GM20000 (cell line): ENCODE data around the gene SNX24.
A peak's percentile ranks its signal among the peaks of the same experiment; 100 is the strongest.

Experiments used
- DNase-seq: peaks from one replicate; pipeline ENCODE4 v3.0.0; 2012; ENCODE audit warnings: low spot score
- TF ChIP-seq, protein P1 (sequence below): IDR thresholded peaks from 2 replicates; pipeline ENCODE4 v1.5.1; 2012; ENCODE audit warnings: mild to moderate bottlenecking, control low read depth; ENCODE audit errors: extremely low read depth, missing control alignments

The SNX24 gene

DNA sequence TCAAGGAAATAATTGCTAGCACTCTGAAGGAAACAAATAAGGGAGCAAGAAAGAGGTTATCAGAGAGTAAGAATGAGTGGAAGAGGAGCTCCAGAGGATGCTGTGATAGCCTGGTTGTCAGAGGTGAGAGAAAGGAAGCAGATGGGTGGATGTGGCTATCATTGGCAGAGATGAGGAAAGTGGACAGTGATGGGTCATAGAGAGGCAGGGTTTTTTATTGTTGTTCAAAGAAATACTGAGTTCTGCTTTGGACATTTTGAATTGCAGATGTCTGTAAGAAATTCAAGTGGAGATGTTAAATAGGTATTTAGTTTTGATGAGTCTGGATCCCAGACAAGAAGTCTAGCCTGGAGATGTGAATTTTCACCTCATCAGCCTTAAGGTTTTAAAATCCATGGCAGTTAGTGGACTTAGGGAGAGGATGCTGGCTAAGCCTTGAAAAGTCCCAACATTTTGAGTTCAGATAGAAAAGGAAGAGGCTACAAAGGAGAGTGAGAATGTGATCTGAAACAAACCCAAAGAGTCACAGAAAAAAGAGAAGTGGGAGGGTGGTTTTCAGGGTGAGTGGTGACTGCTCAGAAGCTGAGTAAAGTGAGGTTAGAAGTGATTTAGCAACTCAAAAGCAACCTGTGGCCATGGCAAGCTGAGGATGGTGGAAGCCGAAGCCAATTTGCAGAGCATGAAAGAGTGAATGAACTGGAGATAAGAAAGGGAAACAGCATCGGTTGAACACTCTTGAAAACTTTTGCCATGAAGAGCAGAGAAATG, 140.7 kb downstream of the SNX24 start:
- peak; percentile 58 for DNase-seq

DNA sequence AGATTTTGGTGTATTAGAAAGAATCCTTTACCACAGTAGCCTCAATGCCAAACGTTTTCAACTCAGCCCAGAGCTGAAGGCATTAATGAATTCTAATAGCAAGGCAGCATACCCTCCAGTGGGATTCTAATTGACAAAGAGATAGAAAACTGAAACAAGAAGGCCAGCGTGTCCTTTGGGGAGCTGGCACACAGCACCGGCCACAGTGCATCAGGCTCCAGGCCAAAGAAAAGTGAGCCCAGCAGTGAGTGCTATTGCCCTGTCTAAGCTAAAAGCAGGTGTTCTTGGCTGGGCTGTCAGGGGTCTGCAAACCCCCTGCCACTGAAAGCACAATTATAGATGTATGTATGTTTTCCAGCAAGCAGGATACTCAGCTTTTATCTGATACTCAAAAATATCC, 150.7 kb downstream of the SNX24 start:
- no peak for DNase-seq
- TF ChIP-seq, protein P1, sequence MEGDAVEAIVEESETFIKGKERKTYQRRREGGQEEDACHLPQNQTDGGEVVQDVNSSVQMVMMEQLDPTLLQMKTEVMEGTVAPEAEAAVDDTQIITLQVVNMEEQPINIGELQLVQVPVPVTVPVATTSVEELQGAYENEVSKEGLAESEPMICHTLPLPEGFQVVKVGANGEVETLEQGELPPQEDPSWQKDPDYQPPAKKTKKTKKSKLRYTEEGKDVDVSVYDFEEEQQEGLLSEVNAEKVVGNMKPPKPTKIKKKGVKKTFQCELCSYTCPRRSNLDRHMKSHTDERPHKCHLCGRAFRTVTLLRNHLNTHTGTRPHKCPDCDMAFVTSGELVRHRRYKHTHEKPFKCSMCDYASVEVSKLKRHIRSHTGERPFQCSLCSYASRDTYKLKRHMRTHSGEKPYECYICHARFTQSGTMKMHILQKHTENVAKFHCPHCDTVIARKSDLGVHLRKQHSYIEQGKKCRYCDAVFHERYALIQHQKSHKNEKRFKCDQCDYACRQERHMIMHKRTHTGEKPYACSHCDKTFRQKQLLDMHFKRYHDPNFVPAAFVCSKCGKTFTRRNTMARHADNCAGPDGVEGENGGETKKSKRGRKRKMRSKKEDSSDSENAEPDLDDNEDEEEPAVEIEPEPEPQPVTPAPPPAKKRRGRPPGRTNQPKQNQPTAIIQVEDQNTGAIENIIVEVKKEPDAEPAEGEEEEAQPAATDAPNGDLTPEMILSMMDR, result no peak

More for the DNA sequence above, 140.7 kb downstream of the SNX24 start:
- TF ChIP-seq, protein P1, result no peak

DNA sequence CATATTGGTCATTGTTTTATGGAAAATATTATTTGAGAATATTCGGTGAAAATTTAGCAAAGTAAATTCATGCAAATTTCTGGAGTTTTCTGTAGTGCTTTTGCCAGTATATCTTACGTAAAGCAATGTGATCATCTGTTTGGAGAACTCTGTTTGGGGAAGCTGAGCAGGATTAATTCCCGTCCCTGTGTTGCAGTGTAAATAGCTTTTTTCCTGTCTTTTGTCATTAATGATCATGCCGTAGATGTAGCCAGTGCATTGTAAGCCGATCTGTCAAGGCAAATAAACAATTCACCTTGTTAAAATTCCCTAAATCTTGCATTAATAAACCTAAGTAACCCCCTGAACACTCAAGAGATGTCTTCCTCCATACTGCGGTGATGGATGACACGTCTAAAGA, 151.9 kb downstream of the SNX24 start:
- no peak for DNase-seq
- TF ChIP-seq, protein P1, result no peak

DNA sequence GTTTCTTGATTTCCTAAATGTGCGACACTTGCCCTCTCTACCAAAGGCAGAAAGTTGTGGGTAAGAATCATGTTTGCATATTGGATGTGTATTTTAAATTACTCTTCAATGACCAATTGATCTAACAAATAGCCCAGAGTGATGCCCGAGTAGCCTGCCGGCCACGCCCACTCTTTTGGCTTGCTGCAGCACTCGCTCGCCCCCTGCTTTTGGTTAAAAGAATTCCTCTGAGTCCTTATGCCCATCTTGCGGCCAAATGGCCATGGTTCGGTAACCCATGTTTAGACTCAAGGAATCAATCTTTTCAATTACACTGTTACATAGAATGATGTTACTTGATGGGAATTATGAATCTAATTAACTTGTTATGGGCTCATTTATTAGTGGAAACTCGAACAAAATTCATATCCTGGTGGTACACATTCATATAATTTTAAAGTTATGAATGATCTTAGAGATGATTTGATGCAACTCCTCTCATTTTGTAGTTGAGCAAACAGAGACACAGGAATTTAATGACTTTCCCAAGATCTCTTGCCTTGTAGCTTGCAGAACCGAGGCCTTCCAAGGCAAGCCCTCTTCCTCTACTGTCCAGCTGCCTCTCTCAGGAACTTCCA, 154.6 kb downstream of the SNX24 start:
- TF ChIP-seq, protein P1, result peak; percentile 64
- peak; percentile 69 for DNase-seq

DNA sequence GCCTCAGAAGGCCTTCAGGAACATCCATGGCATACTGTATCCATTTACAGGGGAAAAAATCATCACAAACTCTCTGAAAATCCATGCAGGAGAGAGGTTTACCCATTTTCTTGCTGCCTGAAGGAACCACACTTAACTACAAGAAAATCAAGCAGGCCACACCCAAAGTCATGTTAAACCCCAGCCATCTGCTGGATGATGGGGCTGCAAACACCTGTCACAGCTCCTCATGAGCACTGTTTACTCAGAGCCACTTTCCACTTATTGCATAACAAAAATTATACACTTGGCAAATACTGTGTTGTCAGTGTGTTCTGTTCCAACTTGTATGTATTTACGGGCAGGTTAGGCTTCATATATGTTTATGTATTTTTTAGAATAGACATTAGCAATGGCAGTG, 155.3 kb downstream of the SNX24 start:
- TF ChIP-seq, protein P1, result no peak
- DNase-seq, result no peak

DNA sequence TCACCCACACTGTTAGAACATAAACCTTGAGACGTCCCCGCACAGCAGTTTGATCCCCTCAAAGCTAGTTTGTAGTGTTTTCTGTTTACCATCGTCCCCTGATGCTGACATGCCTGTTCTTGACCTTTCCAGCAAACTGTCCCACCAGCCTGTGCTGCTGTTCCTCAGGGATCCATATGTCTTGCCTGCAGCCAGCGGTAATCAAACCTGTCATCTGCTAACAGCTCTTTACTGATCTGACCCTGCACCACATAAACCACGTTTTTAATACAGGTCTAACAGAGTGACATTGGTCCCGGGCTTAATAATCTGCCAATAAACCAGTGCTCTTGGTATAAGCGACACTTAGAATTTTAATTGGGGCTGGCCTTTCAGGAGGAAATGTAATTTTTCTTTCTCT, 156.4 kb downstream of the SNX24 start:
- no peak for DNase-seq
- TF ChIP-seq, protein P1, result no peak

DNA sequence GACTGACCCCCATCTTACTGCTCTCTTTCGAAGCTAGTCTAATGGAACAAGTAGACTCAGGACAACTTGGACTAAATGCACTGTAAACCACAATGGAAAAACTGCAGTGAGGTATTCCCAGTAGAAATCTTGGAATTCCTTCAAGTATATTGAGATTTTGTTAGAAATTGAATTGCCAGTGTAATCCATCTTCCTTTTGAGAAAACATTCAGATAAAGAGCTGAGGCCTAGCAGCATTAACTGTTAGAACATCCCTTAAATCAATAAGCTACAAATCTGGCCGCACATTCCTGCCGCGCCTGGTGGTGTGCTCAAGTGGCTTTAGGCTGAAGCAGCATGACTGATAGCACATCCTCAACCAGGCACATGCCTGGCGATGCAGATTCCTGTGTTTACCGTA, 161.8 kb downstream of the SNX24 start:
- TF ChIP-seq, protein P1, result no peak

More for the DNA sequence above, 161.8 kb downstream of the SNX24 start:
- no peak for DNase-seq
